Activated CD4-positive, alpha-beta T cell treated with anti-CD3 and anti-CD28 coated beads for 36 hours (primary cell): Measurements from ENCODE around the gene DACH2. TPM values are rescaled to one million over a fixed set of nuclear protein-coding genes. Genes with fewer than 3 reads are reported as not detected.

Source experiments
- ATAC-seq: fragments of 200-7000 bp; cut with Tn5 transposase; one replicate; pipeline ENCODE4 v1.10.0; 2021; ENCODE audit warnings: mild to moderate bottlenecking, moderate library complexity
- CTCF ChIA-PET: fragments of 350-600 bp; sonication (Branson Sonifier 250); formaldehyde crosslinking; loops from one replicate; lab custom pipeline; 2021; ENCODE audit warnings: antibody characterized with exemption; lab: Charles Lee
- POLR2A ChIA-PET: fragments of 350-600 bp; sonication (Branson Sonifier 250); formaldehyde crosslinking; loops from one replicate; lab custom pipeline; 2021; ENCODE audit warnings: antibody characterized with exemption, inconsistent platforms; lab: Charles Lee
- DNase-seq: peaks from one replicate; pipeline ENCODE4 v3.0.0-alpha.2; 2020
- H3K27ac Mint-ChIP-seq: one replicate; pipeline ENCODE4 v1.8.0; 2021; ENCODE audit warnings: mixed read lengths
- H3K27me3 Mint-ChIP-seq: one replicate; pipeline ENCODE4 v1.8.0; 2021; ENCODE audit warnings: mixed read lengths
- H3K36me3 Mint-ChIP-seq: one replicate; pipeline ENCODE4 v1.8.0; 2021; ENCODE audit warnings: low read depth, mixed read lengths
- H3K4me1 Mint-ChIP-seq: one replicate; pipeline ENCODE4 v1.8.0; 2021; ENCODE audit warnings: mixed read lengths
- H3K4me3 Mint-ChIP-seq: one replicate; pipeline ENCODE4 v1.8.0; 2021; ENCODE audit warnings: mild to moderate bottlenecking, moderate library complexity, mixed read lengths
- H3K9me3 Mint-ChIP-seq: one replicate; pipeline ENCODE4 v1.8.0; 2021; ENCODE audit warnings: low read depth, mixed read lengths
- intact Hi-C, 2 experiments: fragments of 100-400 bp; cut with DNase I in 1 of 2; cut with micrococcal nuclease in 1 of 2; formaldehyde crosslinking; loops; one replicate each; pipeline versions ENCODE4 v1.14.2 to v1.15.1; 2022 to 2024; cut with DNase I, micrococcal nuclease
- total RNA-seq, 2 experiments: library from RNA; stranded (reverse); gene quantifications; one replicate each; pipeline ENCODE4 v1.2.3, GENCODE V29; 2021

Gene DACH2
- total RNA-seq, 2 experiments from 2014 or later, result not detected

DNA sequence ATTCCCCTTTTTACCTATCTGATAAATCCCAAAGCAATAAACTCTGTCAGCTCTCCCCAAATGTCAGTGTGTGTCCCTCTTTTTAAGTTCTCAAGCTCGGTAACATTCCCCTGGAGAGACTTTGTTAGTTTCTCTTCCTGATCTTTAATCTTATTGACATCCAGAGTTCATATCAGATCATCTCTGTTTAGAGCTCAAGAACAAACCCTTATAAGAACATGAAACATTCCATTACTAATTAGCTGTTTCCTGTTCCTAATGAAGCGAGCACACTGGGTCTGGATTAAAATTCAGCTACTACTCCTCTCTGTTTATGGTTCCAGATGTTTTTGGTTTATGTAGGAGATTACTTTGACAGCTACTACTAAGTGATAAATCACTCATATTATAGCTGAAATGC lies 681.5 kb downstream of the DACH2 start:
- Mint-ChIP-seq H3K27ac (no peak overlapping the region), H3K4me1 (no peaks in the 10 kb centered on the region), H3K36me3 (no peaks in the 10 kb centered on the region), H3K4me3 (no peak overlapping the region), H3K9me3 (peaks cover 2% of the 10 kb centered on the region), H3K27me3 (no peaks in the 10 kb centered on the region)
- ATAC-seq, result no peak
- CTCF ChIA-PET, result no interaction called here
- POLR2A ChIA-PET, result no interaction called here
- intact Hi-C loops, result no loop called here
- DNase-seq, result no peak

DNA sequence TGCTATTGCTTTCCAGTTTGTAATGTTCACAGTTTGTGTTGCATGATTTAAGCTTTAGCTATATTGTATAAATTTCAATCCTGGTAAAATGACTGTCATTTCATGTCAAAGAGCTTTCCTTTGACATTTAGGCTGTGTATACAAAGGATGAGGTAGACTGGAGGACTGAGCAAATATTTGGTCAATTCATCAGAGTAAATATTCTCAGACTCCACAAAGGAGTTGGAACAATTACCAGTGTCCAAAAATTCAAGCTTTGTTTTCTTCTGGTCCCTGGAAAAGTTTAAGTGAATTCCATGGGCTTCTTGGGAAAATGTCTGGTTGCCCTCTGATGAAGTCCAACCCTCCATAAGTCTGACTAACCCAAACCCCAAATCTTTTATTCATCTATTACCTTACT lies 682.4 kb downstream of the DACH2 start:
- ChIA-PET POLR2A (no interaction called here), CTCF (no interaction called here)
- Mint-ChIP-seq H3K36me3 (no peaks in the 10 kb centered on the region), H3K27me3 (no peaks in the 10 kb centered on the region), H3K27ac (no peak overlapping the region), H3K4me3 (no peak overlapping the region), H3K4me1 (no peaks in the 10 kb centered on the region), H3K9me3 (peaks cover 2% of the 10 kb centered on the region)
- intact Hi-C loops, result no loop called here
- ATAC-seq (no peak), DNase-seq (no peak)

DNA sequence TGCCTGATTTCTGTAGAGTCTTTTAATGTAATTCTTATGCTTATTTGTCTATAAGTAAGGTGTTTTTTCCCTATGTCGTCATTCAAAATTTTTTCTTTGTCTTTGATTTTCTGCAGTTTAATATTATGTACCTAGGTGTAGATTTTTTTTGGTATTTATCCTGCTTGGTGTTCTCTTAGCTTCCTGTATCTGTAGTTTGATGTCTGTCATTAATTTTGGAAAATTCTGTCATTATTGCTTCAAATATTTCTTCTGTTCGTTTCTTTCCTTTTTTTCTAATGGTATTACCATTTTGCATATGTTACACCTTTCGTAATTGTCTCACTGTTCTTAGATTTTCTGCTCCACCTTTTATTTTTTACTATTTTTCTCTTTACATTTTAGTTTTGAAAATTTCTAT lies 696.9 kb downstream of the DACH2 start:
- Mint-ChIP-seq H3K4me1 (no peaks in the 10 kb centered on the region), H3K36me3 (no peaks in the 10 kb centered on the region), H3K27me3 (no peaks in the 10 kb centered on the region), H3K27ac (no peak overlapping the region), H3K4me3 (no peak overlapping the region), H3K9me3 (no peaks in the 10 kb centered on the region)
- intact Hi-C loops, result no loop called here
- ATAC-seq (no peak), DNase-seq (no peak)
- ChIA-PET POLR2A (no interaction called here), CTCF (no interaction called here)

Other genes starting within 250 kb of the DACH2 start
- 10 to 100 TPM; 10.9 to 14.7 TPM for gene CHM, start 100.9 kb upstream of the DACH2 start, total RNA-seq